Measurements from ENCODE around the gene ANKRD33B.

DNA sequence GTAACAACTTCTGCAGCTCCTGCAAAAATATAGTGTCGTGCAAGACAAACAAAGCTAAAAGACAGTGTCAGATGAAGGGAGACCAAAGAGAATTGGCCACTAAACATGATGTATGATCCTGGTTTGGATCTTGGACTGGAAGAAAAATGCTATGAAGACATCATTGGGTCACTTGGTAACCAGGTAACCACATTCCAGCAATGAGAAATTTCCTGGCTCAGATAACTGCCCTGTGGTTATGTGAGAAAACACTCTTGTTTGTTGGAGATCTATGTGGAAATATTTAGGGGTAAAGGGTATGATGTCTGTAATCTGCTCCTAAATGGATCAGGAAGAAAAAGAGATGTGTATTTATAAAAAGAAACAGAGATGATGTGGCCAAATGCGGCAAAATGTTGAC, 45.5 kb upstream of the ANKRD33B start:
- TF ChIP-seq POLR2A (IDR thresholded peaks at IDR 0.05), result no peak
- TF ChIP-seq, protein P1, sequence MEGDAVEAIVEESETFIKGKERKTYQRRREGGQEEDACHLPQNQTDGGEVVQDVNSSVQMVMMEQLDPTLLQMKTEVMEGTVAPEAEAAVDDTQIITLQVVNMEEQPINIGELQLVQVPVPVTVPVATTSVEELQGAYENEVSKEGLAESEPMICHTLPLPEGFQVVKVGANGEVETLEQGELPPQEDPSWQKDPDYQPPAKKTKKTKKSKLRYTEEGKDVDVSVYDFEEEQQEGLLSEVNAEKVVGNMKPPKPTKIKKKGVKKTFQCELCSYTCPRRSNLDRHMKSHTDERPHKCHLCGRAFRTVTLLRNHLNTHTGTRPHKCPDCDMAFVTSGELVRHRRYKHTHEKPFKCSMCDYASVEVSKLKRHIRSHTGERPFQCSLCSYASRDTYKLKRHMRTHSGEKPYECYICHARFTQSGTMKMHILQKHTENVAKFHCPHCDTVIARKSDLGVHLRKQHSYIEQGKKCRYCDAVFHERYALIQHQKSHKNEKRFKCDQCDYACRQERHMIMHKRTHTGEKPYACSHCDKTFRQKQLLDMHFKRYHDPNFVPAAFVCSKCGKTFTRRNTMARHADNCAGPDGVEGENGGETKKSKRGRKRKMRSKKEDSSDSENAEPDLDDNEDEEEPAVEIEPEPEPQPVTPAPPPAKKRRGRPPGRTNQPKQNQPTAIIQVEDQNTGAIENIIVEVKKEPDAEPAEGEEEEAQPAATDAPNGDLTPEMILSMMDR (IDR thresholded peaks at IDR 0.05), result no peak

All from esophagus squamous epithelium (tissue), 4 donors.